NCI-H524 treated with DMSO at 0.1 percent for 48 hours (cell line): ENCODE data around the gene PCLO.
"Not testable (repeated sequence)": the region's sequence is repeated elsewhere in the genome, so short reads cannot be mapped to it uniquely, and the experiment has no call there.

ENCODE experiments used
- DNase-seq: peaks from one replicate; lab custom pipeline; 2025; lab: John Stamatoyannopoulos, UW

The PCLO gene

DNA sequence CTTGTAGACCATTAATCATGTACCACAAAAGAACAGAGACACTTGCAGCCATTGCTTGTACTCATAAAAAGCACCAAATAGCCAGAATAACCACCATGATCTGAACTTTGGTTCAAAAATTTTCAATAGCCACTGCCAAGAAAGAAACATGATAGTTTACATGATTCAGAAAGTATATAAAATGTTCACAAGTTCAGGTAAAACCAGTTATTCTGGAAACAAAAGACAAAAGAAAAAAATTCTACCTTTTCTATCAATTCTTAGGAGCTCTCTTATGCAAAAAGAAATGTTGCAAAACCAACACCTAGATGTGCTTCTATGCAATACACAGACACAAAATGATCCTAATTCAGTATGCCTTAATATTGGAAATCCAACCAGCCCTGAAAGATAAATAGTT lies 108.7 kb downstream of the PCLO start:
- no peak for DNase-seq

DNA sequence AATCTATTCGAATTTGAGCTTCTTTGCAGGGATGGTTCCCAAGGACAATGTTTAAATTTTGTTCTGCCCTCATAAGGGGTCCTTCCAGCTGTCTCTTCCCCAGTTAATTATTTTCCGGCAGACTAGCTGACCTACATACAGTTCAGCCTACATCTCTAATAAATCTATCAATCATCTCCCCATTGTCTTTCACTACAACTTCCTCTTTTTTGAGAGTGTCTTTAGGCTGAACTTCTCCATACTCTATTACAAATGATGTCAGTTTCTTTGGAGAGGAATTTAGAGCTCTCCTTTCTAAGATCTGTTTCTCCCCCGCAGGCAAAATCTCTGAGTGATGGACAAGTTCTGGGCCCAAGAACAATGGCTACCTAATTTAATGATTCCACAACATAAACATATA lies 122.2 kb downstream of the PCLO start:
- DNase-seq, result no peak

DNA sequence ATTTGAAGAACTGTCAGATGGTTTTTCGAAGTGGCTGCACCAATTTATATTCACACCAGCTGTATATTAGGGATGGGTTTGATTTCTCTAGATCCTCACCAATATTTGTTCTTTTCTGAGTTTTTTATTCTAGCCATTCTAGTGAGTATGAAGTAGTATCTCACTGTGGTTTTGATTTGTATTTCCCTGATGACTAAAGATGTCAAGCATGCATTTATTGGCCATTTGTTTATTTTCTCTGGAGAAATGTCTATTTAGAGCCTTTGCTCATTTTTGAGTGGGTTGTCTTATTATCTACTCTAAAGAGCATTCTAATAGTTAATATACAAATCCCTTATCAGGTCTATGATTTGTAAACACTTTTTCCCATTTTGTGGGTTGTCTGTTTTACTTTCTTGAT lies 123.9 kb downstream of the PCLO start:
- no peak for DNase-seq

DNA sequence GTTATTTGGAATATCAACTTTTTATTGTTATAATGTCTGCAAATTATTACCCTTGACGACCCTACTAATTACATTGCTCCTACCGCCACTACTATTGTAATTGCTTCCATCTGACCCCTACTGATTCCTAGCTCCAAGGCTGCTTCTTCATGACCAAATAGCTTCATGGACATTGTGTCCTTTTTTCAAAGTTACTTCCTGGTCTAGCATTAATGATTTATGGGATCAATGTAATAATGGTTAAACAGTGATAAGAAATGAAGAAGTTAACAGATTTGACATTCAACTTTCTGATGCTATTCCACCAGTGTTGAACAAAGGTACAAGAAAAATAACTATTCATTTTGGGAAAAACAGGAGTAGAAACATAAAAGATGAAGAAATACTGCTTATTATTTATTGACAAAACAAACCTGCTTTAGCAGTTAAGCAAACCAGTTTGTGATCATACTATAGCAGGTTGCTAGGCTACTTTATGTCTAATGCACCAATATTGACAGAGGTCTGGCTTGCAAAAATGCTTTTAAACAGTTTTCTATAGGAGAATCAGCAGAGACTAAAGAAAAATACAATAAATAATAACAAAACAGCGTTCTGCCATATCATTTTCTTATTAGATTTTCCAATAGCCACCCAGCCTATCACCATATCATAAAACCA lies 125.8 kb downstream of the PCLO start:
- no peak for DNase-seq

DNA sequence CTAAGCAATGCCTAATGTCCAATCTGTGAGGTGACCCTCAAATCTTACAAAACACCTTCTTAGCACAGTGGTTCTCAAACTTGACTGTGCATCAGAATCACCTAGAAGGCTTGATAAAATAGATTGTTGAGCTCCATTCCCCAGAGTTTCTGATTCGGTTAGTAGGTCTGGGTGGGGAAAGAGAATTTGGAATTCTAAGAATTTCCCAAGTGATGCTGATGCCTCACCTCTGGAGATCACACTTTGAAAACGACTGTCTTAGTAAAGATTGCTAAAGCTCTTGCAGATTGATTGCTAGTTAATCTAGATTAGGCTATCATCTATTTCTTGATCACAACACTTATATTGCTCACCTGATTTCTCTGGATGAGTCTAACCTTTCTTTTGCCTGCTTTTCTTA lies 126.6 kb downstream of the PCLO start:
- DNase-seq, result no peak

DNA sequence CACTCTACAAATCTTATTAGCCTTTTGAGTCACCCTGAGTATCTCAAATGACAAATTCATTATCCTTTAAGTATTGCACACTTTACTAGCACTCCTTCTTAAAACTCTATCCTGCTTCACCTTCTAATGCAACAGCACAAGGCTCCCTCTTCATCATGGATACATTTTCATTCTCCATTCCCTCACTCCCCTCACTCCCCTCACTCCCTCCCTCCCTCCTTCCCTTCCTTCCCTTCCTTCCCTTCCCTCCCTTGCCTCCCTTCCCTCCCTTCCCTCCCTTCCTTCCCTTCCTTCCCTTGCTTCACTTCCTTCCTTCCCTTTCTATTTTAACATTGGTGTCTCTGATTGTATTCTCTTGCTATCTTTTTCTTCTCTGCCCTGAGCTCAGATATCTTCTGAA lies 130.5 kb downstream of the PCLO start:
- no peak for DNase-seq

DNA sequence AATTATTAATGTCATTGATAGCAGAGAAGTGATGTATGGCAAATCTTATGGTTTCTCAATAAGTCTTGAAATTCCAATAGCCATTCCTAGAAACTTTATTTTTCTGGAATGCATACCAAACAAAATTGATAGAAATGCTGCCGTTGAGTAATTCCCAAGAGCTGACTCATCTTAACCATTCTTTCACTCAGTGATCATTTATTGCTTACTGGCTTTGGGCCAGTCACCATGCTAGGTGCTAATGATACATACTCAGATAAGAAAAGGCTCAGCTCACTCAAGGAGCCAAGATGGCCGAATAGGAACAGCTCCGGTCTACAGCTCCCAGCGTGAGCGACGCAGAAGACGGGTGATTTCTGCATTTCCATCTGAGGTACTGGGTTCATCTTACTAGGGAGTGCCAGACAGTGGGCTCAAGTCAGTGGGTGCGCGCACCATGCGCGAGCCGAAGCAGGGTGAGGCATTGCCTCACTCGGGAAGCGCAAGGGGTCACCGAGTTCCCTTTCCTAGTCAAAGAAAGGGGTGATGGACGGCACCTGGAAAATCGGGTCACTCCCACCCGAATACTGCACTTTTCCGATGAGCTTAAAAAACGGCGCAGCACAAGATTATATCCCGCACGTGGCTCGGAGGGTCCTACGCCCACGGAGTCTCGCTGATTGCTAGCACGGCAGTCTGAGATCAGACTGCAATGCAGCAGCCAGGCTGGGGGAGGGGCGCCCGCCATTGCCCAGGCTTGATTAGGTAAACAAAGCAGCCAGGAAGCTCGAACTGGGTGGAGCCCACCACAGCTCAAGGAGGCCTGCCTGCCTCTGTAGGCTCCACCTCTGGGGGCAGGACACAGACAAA lies 138.6 kb downstream of the PCLO start:
- not testable (repeated sequence) for DNase-seq

DNA sequence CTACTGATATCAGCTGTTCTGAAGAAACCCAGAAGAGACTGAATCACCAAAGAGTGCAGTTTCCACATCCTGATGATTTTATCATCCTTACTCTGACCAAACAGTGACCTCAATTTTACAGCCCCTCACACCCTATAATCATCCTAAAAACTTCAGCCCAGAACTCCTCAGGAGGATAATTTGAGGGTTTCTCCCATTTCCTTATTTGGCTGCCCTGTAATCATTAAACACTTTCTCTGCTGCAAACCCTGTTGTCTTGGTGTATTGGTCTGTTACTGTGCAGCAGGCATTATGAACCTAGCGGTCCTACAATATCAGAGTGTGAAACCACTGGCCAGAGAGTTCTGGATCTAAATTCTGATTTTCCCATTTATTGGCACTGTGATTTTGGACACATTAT lies 141.7 kb downstream of the PCLO start:
- DNase-seq, result no peak

DNA sequence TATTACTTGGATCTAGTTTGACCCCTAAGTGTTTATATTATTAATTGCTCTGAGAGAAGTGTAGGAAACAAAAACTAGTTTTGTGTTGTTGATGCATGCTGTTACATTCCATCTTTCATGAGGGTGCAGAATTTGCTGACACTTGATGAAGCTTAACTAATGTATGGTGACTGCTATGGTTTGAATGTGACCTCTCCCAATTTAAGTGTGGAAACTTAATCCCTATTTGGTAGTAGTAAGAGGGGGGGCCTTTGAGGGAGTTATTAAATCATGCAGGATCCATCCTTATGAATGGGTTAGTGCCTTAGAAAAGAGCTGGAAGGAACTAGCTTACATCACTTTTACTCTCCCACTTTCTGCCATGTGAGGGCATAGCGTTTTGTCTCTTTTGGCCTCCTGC lies 142.5 kb downstream of the PCLO start:
- no peak for DNase-seq

DNA sequence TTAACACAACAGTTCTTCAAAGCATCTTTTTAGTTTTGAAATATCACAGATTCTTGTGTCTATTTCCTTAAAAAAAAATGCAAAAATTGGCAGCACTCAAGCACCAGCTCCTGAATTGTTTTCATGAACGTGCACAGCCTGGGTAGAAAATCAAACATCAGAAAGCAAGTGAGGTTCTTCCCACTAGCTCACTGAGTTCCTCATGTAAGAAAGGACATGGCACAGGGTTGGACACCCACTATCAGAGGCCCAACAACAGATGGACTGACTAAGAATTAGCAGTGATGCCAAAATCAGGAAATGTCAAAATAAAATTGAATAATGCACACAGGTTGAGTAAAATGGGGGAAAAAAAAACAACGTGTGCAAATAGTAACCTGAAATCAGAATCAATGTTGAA lies 146.8 kb downstream of the PCLO start:
- DNase-seq, result no peak

DNA sequence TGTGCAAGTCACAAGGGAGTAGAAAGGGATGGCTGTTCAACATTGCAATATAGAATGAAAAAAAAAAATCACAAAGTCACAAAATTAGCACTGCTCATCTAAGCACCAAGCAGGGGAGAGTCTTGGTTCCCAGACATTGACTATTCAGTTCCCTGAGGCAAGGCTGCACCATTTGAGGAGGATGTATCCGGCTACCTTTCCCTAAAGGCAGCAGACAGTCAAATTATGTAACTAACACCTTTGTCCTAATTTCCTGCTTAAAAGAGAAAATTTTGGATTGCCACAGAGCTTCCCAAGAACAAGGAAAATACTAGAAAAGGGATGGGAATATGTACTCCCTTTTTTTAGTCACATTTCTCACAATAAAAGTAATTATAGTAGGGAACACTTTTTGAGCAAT lies 148.1 kb downstream of the PCLO start:
- DNase-seq, result no peak

DNA sequence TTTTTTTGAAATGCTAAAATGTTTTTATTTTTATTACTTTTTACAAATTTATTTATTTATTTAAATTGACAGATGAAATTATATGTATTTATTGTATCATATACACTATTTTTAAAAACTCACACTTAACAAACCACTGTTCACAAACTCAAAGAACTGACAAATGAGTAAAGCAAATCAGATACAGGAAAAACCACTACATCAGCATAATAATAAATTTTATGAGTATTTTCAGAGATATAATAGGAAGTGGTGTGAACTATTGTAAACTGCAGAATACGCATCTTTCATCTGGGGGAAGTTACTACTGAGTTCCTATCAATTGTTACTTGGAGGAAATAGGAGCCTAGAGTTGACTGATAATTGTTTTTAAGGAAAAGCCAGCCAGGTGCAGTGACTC lies 150.7 kb downstream of the PCLO start:
- DNase-seq, result no peak

DNA sequence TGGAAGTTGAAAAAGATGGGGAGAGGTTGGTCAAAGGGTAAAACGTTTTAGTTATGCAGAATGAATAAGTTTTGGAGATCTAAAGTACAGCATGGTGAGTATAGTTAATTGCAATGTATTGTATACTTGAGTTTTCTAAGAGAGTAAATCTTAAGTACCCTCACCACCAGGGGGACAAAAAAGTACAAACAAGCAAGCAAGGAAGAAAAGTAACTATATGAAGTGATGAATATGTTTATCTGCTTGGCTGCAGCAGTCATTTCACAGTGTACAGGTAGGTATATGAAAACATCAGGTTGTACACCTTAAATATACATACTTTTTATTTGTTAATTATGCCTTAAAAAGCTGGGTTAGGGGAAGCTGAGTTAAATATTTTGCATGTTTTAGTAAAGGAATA lies 157.3 kb downstream of the PCLO start:
- DNase-seq, result no peak

DNA sequence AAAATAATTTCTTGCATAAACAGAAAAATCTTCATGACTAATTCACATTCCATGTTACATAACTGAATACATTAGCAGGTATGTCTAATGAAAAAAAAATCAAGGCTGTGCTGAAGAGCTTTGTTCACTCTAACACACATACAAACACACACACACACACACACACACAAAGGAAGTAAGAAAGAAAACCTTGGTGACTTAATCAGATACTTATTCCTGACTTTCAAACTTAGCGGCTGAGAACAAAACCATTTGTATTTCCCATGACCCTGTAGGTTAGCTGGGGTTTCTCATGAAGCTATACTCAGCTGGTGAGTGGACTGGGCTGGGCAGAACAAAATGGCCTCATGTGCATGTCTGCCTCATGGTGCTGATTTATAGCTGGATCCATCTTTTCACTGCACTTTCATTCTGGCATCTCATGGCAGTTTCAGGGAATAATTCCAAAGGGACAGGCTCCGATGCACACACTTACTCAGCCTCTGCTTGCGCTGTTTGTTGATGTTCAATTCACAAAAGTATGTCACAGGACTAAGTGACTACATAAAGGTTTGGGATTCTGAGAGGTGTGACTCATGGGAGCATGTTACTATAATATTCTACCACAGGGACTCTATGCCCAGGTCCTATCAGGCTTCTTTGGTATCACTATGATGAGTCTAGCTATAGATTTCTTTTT lies 161.2 kb downstream of the PCLO start:
- no peak for DNase-seq

DNA sequence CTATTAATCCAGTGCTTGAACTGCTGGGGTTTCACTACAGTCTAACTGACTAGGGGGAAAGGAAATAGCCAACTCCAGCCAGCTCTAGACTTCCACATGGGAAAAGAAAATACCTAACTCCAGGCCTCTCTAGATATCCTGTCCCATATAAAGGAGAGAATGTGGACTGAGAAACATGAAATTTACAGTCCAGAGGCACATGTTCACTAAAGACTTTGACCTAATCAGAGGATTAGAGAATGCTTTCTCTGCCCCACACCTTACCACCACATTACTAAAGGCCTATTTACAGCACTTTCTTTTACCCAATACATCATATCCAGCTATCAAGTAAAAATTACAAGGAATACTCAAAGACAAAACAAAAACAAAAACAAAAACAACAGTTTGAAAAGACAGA lies 164.2 kb downstream of the PCLO start:
- no peak for DNase-seq

DNA sequence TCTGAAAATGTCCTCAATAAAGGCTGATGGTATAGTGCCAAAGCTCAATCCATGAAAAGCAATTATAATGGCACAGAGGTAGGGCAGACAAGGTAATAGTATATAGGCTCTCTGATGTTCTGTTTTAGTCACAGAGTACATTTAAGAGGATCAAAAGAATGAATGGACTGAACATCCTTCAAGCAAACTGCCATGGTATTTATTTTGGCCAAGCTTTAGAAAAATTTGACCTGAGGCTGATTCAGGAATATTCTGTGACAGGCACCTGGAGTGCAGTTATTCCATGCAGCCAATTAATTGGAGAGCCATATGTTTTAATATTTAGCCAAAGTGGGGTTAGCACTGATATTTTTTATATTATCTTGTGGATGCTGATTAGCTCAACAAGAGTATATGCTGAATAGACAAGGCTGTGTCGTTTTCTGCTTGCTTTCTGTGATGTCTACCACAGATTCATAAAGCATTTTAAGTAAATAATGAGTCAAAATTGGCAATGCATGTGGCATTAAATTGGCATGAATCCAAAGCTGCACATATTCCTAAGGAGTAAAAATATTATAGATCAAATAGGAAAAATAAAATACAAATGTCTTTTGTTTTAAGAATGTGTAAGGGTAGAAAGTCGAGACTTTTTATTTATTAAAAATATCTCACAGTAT lies 177.4 kb downstream of the PCLO start:
- peak; percentile 17 for DNase-seq

DNA sequence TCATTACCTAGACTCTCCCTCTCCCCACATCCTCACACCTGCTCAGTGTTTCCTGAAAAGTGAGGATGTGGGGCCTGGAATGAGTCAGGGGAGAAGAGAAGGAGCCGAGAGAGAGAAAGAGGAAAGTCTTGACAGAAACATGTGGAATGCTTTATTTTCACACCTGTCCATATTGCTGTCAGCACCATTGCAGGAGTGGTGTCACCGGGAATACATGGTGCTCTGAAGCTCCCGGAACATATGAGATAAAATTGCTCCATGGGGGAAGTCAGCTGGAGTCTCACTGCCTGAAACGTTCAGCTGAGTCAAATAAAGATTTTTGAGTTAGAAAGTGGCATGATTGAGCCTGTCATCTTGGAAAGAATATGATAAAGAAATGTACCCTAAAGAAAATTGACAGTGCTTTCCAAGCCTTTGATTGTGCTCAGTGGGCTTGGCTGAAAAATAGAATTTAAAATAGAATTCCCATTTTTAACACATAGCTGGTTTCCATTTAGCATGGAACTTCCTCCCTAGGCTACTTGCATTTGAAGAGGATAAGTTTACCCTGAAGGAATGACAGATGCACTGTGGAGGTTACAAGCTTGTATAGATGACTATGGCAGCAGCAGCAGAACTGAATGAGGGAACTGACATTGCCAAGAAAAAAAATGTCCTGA lies 182.4 kb downstream of the PCLO start:
- DNase-seq, result no peak

DNA sequence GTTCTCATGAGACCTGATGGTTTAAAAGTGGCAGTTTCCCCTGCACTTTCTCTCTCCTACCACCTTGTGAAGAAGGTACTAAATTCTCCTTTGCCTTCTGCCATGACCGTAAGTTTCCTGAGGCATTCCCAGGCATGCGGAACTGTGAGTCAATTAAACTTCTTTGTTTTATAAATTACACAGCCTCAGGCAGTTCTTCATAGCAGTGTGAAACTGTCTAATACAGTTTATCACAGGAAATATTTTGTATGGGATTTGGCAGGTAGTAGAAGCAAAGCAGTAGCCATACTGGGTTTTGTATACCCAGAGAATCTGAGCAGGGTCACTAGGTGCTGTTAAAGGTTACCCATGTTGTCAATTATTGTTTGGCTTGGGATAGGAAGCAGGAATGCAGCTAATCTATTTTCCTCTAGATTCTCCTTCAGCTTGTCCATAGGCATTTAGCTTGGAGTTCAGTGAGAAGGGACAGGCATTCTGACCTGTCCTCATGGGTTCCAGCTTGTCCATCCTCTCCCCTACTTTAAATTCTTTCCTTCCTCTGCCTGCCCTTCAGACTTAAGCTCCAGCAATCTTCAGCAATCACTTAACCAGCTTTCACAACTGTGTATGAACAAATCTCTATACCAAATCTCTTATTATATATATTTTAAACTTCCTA lies 186.7 kb downstream of the PCLO start:
- DNase-seq, result no peak

DNA sequence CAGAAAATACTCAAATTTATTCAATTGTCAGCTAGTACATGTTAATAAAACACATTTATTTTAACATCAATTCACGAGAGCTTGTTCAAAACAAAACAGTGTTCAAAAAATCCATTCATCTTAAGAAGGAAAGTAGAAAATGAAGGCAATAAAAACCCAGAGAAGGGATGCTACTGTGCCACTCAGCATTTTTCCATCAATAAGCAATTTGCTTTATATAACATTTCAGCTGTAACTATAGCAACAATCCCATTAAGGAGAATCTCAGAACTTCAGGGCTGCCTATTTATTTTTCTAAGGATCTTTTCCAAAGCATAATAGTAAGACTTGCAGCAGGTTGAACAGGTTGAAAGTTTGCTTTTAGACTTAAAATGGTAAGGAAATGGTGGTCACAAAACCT lies 190.5 kb downstream of the PCLO start:
- no peak for DNase-seq

DNA sequence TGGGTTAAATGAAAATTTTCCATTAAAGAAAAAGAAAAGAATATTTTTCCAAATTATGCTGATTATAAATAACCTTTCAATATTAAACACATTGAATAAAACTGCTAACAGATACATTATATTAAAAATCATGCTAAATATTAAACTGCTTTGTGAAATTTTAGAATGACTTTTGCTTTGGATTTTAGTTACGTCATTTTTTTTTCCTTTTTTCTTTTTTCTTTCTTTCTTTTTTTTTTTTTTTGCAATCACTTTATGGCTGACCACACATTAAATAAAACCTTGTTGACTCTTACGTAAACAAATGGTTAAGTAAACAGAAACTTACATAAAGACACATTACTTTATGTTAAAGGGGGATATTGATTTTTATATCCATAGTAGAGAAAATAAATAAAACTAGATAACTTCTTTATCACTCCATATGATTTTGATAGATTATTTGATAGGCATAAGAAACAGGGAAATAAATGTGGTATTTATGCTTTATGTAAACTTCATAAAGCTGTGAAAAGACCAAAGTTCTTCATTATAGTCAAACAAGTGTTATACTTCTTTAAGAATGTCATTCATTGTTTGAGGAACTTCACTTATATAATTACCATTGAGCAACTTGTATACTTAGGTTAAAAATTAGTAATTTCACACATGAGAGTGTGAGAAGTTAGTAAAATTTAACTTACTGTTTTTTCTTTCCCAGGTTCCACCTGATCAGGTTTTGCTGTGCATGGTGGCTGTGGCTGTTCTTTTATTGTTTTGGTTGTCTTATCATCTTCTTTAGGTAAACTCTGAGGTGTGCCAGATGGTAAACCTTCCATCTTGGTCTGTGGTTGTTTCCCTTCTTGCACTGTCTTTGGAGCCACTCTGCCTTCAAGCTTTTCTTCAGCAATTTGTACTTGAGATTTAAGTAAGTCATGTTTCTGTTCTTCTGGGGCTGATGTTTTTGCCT lies 197.3 kb downstream of the PCLO start:
- DNase-seq, result no peak
